GM20431 (cell line): ENCODE data around the gene PRKCE.

ENCODE experiments used
- in situ Hi-C: fragments of 300-500 bp; cut with MseI, MboI; formaldehyde crosslinking; loops from one replicate; pipeline ENCODE4 v1.15.0; 2020; ENCODE audit warnings: low sequenced_read_pairs; ENCODE audit not compliant: unreplicated experiment

Gene PRKCE

GRCh38 chr2:46091961-46092667 is 440.6 kb downstream of the PRKCE start:
- in situ Hi-C loops, result no loop called here

- in situ Hi-C loops, result no loop called here
Observed at GRCh38 chr2:46094689-46095088, 443.2 kb downstream of the PRKCE start.

GRCh38 chr2:46095830-46096229 is 444.4 kb downstream of the PRKCE start:
- in situ Hi-C loops, result no loop called here

- in situ Hi-C loops, result no loop called here
Observed at GRCh38 chr2:46096260-46096659, 444.8 kb downstream of the PRKCE start.

GRCh38 chr2:46097714-46098480 is 446.4 kb downstream of the PRKCE start:
- in situ Hi-C loops, result no loop called here

GRCh38 chr2:46098621-46099062 is 447.2 kb downstream of the PRKCE start:
- in situ Hi-C loops, result no loop called here

GRCh38 chr2:46101557-46102220 is 450.2 kb downstream of the PRKCE start:
- in situ Hi-C loops, result no loop called here

- in situ Hi-C loops, result no loop called here
Observed at GRCh38 chr2:46106690-46107089, 455.2 kb downstream of the PRKCE start.

- in situ Hi-C loops, result no loop called here
Observed at GRCh38 chr2:46114996-46115395, 463.5 kb downstream of the PRKCE start.

GRCh38 chr2:46116150-46116549 is 464.7 kb downstream of the PRKCE start:
- in situ Hi-C loops, result no loop called here

GRCh38 chr2:46116553-46116991 is 465.1 kb downstream of the PRKCE start:
- in situ Hi-C loops, result no loop called here

GRCh38 chr2:46117379-46117778 is 465.9 kb downstream of the PRKCE start:
- in situ Hi-C loops, result no loop called here

- in situ Hi-C loops, result no loop called here
Observed at GRCh38 chr2:46117994-46118393, 466.5 kb downstream of the PRKCE start.

GRCh38 chr2:46118656-46119371 is 467.3 kb downstream of the PRKCE start:
- in situ Hi-C loops, result no loop called here

GRCh38 chr2:46119453-46119852 is 468.0 kb downstream of the PRKCE start:
- in situ Hi-C loops, result no loop called here

GRCh38 chr2:46120792-46121555 is 469.5 kb downstream of the PRKCE start:
- in situ Hi-C loops, result no loop called here

GRCh38 chr2:46122318-46122976 is 471.0 kb downstream of the PRKCE start:
- in situ Hi-C loops, result no loop called here

GRCh38 chr2:46123013-46123412 is 471.5 kb downstream of the PRKCE start:
- in situ Hi-C loops, result no loop called here

- in situ Hi-C loops, result no loop called here
Observed at GRCh38 chr2:46125798-46126197, 474.3 kb downstream of the PRKCE start.
